HepG2 (cell line): Measurements from ENCODE around the gene MEIOB. TPM values are rescaled to one million over a fixed set of nuclear protein-coding genes. Genes with fewer than 3 reads are reported as not detected.

Experiments
- CERS6 ChIP-seq: sonication (generic); formaldehyde crosslinking; IDR thresholded peaks from 2 replicates; pipeline ENCODE4 v1.5.0; 2020; ENCODE audit warnings: missing genetic modification reagents
- KLF16 ChIP-seq, 2 experiments: sonication (generic) in 1 of 2; formaldehyde crosslinking in 1 of 2; IDR thresholded peaks; 2 replicates each; pipeline versions ENCODE4 v1.6.1 to v1.8.0; 2016 to 2023; ENCODE audit warnings: missing genetic modification reagents in 2 of 2, missing compliant biosample characterization in 1 of 2
- MED13 ChIP-seq: sonication (generic); formaldehyde crosslinking; IDR thresholded peaks from 2 replicates; pipeline ENCODE4 v1.5.0; 2020; ENCODE audit warnings: missing genetic modification reagents
- NR2C2 ChIP-seq: sonication (generic); formaldehyde crosslinking; IDR thresholded peaks from 2 replicates; pipeline ENCODE4 v1.4.0; 2020; ENCODE audit warnings: missing genetic modification reagents, mild to moderate bottlenecking, moderate library complexity, borderline replicate concordance
- PBX2 ChIP-seq: IDR thresholded peaks from 2 replicates; pipeline ENCODE4 v1.6.1; 2016; ENCODE audit warnings: control low read depth
- RFX1 ChIP-seq: fragments of 450-650 bp; IDR thresholded peaks from 2 replicates; pipeline ENCODE4 v1.6.1; 2017
- RFX5 ChIP-seq: IDR thresholded peaks from 2 replicates; pipeline ENCODE4 v1.6.1; 2011; ENCODE audit warnings: low read depth, low read length, improper control_type of control experiment
- SALL1 ChIP-seq: sonication (generic); formaldehyde crosslinking; IDR thresholded peaks from 2 replicates; pipeline ENCODE4 v1.8.0; 2022; ENCODE audit warnings: mild to moderate bottlenecking, missing genetic modification reagents
- SMAD1 ChIP-seq: sonication (generic); formaldehyde crosslinking; IDR thresholded peaks from 2 replicates; pipeline ENCODE4 v1.4.0; 2020; ENCODE audit warnings: missing genetic modification reagents, low read depth, mild to moderate bottlenecking, borderline replicate concordance
- SMARCE1 ChIP-seq: fragments of 450-650 bp; IDR thresholded peaks from 2 replicates; pipeline ENCODE4 v1.6.1; 2017; ENCODE audit warnings: borderline replicate concordance
- SRSF1 ChIP-seq: fragments of 200-400 bp; formaldehyde crosslinking; optimal IDR thresholded peaks from 2 replicates; pipeline ENCODE3; 2017; ENCODE audit warnings: mild to moderate bottlenecking, low read depth, low read length, moderate library complexity
- U2AF1 ChIP-seq: fragments of 200-400 bp; formaldehyde crosslinking; optimal IDR thresholded peaks from 2 replicates; pipeline ENCODE3; 2017; ENCODE audit warnings: mild to moderate bottlenecking, low read depth, low read length
- ZFP36L2 ChIP-seq: sonication (generic); formaldehyde crosslinking; IDR thresholded peaks from 2 replicates; pipeline ENCODE4 v1.4.0; 2020; ENCODE audit warnings: missing genetic modification reagents
- ZMYM4 ChIP-seq: sonication (generic); formaldehyde crosslinking; IDR thresholded peaks from 2 replicates; pipeline ENCODE4 v1.8.1; 2023; ENCODE audit warnings: mild to moderate bottlenecking, missing genetic modification reagents
- ZNF17 ChIP-seq: sonication (generic); formaldehyde crosslinking; IDR thresholded peaks from 2 replicates; pipeline ENCODE4 v1.5.0; 2020; ENCODE audit warnings: mild to moderate bottlenecking, missing genetic modification reagents
- ZNF503 ChIP-seq: sonication (generic); formaldehyde crosslinking; IDR thresholded peaks from 2 replicates; pipeline ENCODE4 v1.4.0; 2020; ENCODE audit warnings: missing genetic modification reagents
- ZNF704 ChIP-seq: sonication (generic); formaldehyde crosslinking; IDR thresholded peaks from 2 replicates; pipeline ENCODE4 v1.8.1; 2023; ENCODE audit warnings: mild to moderate bottlenecking, inconsistent platforms, moderate library complexity, missing genetic modification reagents, borderline replicate concordance
- ZNF720 ChIP-seq: sonication (generic); formaldehyde crosslinking; IDR thresholded peaks from 2 replicates; pipeline ENCODE4 v1.4.0; 2020; ENCODE audit warnings: missing genetic modification reagents
- ZNF747 ChIP-seq: sonication (generic); formaldehyde crosslinking; IDR thresholded peaks from 2 replicates; pipeline ENCODE4 v1.8.1; 2023; ENCODE audit warnings: missing genetic modification reagents, mild to moderate bottlenecking, borderline replicate concordance
- ZNF790 ChIP-seq: sonication (generic); formaldehyde crosslinking; IDR thresholded peaks from 2 replicates; pipeline ENCODE4 v1.8.0; 2022; ENCODE audit warnings: missing genetic modification reagents, mild to moderate bottlenecking, borderline replicate concordance
- ZNF83 ChIP-seq: sonication (generic); formaldehyde crosslinking; IDR thresholded peaks from 2 replicates; pipeline ENCODE4 v1.4.0; 2020; ENCODE audit warnings: missing genetic modification reagents, mild to moderate bottlenecking, borderline replicate concordance
- polyA plus RNA-seq, 8 experiments: library from polyadenylated mRNA; depleted of rRNA in 3 of 8; stranded (reverse) in 7 of 8; unstranded in 1 of 8; fragments of >200 nt; fragmentation: Illumina TruSeq in 4 of 8; extraction: Trizol in 4 of 8; gene quantifications; 2 replicates each; pipeline versions ENCODE4 v1.2.1 to v1.2.3, GENCODE V29; 2011 to 2016; ENCODE audit warnings: low read depth in 4 of 8, missing spikeins in 1 of 8, mixed read lengths in 1 of 8; ENCODE audit not compliant: insufficient read depth in 1 of 8
- total RNA-seq, 5 experiments: library from RNA; depleted of rRNA; stranded (reverse); fragments of >200 nt; fragmentation: Illumina TruSeq; extraction: Trizol; gene quantifications; 2 replicates each; pipeline ENCODE4 v1.2.3, GENCODE V29; 2016; ENCODE audit warnings: low read depth in 1 of 5
- TF ChIP-seq, protein P1 (sequence below): sonication (generic); formaldehyde crosslinking; IDR thresholded peaks from 2 replicates; pipeline ENCODE4 v1.4.0; 2020; ENCODE audit warnings: missing genetic modification reagents

The MEIOB gene
- total and polyA plus RNA-seq, 2 of the 13 experiments (the other 11 are each of a cell fraction or from before 2014, with no cell fraction given) = 0.17 TPM; not detected in 1

DNA sequence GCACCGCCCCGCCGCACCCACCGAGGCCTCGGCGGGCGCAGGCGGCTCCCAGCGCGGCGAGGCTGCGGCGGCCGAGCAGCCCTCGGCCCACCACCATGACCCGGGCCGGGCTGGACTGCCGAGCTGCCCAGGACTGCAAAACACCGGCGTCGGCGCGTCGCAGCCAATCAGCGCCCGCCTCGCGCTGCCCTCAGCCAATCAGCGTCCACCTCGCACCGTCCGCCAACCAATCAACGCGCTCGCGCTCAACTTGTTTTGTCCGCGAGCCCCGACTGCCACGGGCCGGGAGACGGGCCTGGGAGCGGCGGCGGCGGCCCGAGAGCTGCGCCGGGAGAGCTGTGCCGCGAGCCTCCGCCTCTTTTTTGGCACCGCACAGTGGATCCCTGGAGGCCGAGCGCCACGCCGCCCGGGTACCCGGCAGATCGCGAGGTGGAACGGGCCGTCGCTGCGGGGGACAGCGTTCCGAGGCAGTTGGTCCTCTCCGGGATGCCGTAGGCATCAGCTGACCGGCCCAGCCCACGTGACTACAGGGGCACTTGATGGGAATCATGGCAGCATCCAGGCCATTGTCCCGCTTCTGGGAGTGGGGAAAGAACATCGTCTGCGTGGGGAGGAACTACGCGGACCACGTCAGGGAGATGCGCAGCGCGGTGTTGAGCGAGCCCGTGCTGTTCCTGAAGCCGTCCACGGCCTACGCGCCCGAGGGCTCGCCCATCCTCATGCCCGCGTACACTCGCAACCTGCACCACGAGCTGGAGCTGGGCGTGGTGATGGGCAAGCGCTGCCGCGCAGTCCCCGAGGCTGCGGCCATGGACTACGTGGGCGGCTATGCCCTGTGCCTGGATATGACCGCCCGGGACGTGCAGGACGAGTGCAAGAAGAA lies 45.0 kb downstream of the MEIOB start, which contains the start of the genes FAHD1 and HAGH (continued):
- TF ChIP-seq, protein P1, sequence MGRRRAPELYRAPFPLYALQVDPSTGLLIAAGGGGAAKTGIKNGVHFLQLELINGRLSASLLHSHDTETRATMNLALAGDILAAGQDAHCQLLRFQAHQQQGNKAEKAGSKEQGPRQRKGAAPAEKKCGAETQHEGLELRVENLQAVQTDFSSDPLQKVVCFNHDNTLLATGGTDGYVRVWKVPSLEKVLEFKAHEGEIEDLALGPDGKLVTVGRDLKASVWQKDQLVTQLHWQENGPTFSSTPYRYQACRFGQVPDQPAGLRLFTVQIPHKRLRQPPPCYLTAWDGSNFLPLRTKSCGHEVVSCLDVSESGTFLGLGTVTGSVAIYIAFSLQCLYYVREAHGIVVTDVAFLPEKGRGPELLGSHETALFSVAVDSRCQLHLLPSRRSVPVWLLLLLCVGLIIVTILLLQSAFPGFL (CRISPR knock-in tag) = no peak; the same call in 1 of the 2 replicates
- TF ChIP-seq SALL1 (CRISPR knock-in tag) (peak; percentile 93), SMARCE1 (no peak), NR2C2 (CRISPR knock-in tag) (peak; percentile 85), ZNF83 (CRISPR knock-in tag) (no peak), ZNF17 (CRISPR knock-in tag) (no peak), U2AF1 (no peak), ZFP36L2 (CRISPR knock-in tag) (no peak; the same call in 1 of the 2 replicates), KLF16 (CRISPR knock-in tag; IDR thresholded peaks at IDR 0.05) (peak; percentile 69 to 96; a peak in 2 of 4 replicates), ZNF720 (CRISPR knock-in tag) (no peak), ZNF704 (peak; percentile 92), PBX2 (CRISPR knock-in tag) (no peak), RFX1 (no peak), RFX5 (peak; percentile 84), MED13 (CRISPR knock-in tag) (peak; percentile 81), ZNF747 (peak; percentile 94), SRSF1 (peak; percentile 30), CERS6 (CRISPR knock-in tag) (no peak), ZMYM4 (CRISPR knock-in tag) (peak; percentile 83), SMAD1 (CRISPR knock-in tag) (no peak), ZNF790 (CRISPR knock-in tag) (no peak; the same call in 1 of the 2 replicates), ZNF503 (CRISPR knock-in tag) (0 out of 2 replicates have a peak, but pooled peaks have one; percentile 58)
